Activated T-cell treated with anti-CD3 and anti-CD28 coated beads for 24 hours (primary cell): ENCODE measurements around the gene HEXB.

Experiments
- DNase-seq: peaks from one replicate; pipeline ENCODE4 v3.0.0-alpha.2; 2020; ENCODE audit warnings: low read depth

HEXB gene

GRCh38 chr5:74684900-74685851, at the start of gene HEXB:
TSS of gene HEXB (plus strand) at chr5:74685233. CDS start at chr5:74685261, 28 bp downstream.
- DNase-seq: peak; percentile 77

DNA sequence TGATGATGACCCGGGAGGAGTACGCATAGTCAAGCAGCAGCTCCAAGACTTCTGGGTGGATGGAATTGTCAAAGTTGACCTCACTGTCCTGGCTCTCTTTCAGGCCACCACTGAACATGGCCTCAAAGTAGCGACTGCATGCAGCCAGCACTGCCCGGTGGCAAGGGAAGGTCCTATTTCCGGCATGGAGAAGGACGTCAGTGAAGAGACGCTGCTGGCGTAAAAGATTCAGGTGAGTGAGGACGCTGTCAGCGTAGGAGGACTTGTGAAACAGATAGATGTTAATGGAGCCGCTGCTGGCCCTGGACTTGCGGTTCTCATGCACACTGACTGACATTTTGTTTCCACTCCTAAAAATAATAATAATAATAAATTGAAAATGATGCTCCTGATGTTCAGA, 48.9 kb upstream of the HEXB start:
- no peak for DNase-seq

- DNase-seq: no peak
Measured at GRCh38 chr5:74636552-74636951, 48.5 kb upstream of the HEXB start.

- DNase-seq: no peak
Measured at GRCh38 chr5:74638544-74638969, 46.5 kb upstream of the HEXB start.

- DNase-seq: no peak
Measured at GRCh38 chr5:74638970-74639806, 45.8 kb upstream of the HEXB start.

DNA sequence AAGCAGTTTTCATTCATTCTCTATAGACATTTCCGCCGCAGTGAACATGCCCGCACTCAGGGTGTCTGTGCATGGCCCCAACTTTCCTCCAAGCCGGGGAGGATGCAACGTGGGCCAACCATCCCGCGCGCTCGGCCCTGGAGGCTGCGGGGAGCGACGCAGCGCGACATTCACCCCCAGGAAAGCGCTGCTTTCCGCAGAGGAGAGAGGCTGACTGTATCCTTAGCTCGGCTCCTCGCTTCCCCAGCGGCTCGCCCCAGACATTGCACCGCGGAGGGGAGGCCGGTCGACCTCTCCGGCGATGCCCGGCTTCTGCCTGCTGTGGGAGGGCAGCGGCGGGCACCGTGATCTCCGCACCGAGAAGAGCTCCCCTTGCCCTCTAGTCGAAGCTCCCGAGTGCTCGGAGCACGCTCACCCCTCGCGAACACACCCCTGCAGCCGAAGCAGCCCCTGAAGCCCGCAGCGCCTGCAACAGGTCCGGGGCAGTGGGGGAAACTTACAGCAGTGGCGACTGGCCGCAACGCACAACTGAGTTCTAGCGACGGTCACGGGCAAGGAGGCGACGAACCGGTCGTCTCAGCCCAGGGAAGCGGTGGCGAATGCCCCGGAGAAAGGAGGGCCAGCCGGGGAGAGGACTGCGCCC, 45.1 kb upstream of the HEXB start:
- no peak for DNase-seq

- peak; percentile 63 for DNase-seq
Measured at GRCh38 chr5:74640450-74640953, 44.5 kb upstream of the HEXB start, which contains the start of gene ENC1. TSS of gene ENC1 (minus strand) at chr5:74640728. CDS start at chr5:74636485, 4,243 bp downstream.

- no peak for DNase-seq
Measured at GRCh38 chr5:74640954-74641734, 43.9 kb upstream of the HEXB start.

DNA sequence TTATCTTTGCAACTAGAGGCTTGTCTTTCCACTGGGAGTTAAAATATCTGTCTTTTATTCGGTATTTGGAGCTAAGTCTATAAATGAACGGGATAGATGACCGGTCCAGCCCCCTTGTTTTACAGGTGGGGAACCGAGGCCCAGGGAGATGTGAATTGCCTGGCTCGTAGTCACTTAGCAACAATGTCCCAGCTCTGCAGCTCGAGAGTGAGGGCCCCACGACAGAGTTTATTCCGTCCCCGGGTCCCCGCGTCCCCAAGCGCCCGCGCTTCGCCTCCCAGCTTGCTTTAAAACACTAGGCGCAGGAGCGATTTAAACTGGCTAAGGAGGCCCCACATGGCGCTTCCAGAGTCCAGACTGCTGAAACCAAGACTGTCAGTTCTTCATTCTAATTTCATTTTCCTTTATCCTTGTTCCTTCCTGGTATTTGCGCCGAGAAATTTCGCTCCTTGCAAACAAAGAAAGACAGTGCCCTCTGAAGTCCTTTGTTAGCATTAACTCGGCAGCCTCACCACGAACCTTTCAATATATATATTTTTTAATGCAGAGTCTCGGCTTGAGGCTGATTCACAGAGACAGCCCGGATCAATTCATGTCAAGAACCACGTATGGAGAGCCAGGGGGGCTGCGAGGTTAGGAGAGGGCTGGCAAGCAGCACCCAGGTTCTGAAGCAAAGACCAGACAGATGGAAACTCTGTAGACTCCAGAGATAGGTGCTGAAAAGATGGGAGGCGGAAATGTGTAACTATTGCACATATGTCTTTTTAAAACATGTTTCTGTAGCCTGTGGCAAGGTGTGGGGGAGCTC, 43.1 kb upstream of the HEXB start:
- DNase-seq: no peak

- no peak for DNase-seq
Measured at GRCh38 chr5:74642543-74642863, 42.5 kb upstream of the HEXB start.

- no peak for DNase-seq
Measured at GRCh38 chr5:74643111-74643562, 41.9 kb upstream of the HEXB start.

DNA sequence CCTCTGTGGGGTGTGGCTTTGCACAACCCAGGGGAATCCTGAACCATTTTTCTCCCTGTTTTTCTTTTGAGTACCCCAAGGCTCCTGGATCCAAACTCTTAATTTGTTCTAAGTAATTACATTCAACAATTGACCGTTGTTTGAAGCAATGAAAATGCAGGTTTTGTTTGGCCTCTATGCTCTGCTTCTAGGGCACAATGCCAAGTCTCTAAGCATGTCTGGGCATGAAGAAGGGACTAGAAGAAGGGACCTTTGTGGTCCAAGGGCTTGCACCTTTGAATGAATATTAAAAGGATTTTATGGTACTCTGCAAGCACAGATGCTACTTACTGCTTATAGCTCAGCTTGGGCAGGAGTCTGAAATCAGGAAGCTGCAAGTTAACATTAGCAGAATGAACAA, 37.9 kb upstream of the HEXB start:
- DNase-seq: no peak

DNA sequence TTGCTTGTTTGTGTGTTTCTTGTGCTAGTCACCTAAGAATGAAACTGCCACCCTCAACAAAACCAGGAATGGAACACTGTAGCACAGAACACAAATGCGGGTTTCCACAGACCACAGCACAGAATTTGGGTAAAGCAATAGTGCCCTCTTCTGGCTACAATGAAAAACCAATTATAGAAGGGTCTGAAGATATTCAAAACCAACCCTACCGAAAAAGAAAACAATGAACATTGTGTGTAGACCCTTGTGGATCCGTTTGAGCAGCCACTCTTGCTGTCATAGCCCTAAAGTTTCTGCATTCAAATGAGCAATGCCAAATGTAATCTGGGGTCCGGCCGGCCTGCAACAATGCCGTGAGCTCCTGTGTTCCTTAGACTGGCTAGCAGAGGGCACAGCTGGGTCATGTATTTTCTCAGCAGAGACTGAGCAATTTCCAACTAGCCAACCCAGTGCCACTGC, 36.2 kb upstream of the HEXB start:
- DNase-seq: no peak

DNA sequence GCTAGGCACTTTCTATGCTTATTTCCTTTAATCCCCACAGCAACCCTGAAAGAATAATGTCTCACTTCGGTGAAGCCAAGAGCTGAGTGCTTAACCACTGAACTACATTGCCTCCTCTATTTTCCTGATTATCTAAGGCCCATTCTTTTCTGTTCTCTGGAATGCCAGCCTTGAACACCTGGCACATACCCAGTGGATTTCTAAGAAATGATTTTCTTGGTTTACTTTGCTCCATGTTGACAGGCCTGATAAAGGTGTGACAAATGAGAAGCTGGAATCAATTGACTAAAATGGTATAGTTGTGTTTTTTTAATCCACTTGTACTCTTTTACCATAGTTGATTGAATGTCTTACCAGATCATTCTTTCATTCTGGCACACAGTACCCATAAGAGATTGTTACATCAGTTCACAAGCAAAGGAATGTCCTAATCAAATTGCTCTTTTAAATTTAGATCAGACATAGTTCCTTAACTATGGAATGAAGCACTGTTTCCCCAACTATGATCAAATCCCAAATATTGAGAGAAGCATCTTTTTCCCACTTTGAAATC, 35.5 kb upstream of the HEXB start:
- DNase-seq: no peak

DNA sequence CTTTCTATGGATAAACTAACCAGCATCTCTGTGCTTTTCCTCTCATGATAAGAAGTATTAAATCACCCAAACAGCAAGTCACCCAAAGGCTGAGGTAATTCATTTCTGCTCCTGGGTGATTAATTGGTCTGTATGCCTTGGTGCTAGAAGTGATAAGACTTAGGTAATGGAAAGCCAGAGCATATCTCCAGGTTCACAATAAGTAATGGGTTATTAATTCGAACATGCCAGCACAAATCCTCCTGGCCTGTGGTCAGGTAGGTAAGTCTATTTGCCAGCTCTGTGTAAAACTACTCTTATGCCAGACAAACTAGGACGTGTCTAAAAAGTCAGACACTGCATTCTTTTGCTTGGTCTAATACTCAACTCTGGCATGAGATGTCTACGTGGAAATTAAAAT, 33.3 kb upstream of the HEXB start:
- DNase-seq: no peak

GRCh38 chr5:74652576-74652975, 32.5 kb upstream of the HEXB start:
- DNase-seq: no peak

DNA sequence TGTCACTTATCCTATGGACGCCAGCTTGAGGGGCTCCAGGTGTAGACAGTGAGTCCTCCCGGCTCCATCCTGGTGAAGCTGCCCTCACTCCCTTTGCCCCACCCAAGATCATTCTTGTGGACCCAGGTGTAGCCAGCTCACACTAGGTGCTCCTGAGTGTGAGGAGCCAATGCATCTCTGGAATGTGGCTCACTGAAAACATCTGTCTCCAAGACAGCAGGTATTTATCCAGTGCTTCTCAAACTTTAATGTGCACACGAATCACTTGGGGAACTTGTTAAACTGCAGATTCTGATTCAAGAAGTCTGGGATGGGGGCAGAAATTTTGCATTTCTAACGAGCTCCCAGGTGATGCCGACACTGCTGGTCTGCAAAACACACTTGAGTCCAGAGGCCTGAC, 31.0 kb upstream of the HEXB start:
- DNase-seq: no peak

- DNase-seq: no peak
Measured at GRCh38 chr5:74655206-74655605, 29.8 kb upstream of the HEXB start.

DNA sequence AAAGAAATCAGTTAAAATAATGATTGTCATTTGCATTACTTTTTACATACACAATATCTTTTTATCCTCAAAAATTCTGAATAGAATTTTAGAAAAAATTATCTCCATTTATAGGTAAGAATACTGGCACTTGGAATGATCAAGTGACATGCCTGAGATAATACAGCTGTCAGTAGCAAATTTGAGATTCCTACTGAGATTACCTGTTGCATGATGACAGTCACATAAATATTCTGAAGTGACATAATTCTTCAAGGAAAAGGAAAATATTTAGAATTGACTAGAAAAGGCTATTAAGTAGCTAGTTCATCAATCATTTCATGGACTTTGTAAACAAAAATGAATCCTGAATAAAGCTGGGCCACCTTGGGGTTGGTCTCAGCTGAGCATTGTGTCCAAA, 29.3 kb upstream of the HEXB start:
- no peak for DNase-seq

DNA sequence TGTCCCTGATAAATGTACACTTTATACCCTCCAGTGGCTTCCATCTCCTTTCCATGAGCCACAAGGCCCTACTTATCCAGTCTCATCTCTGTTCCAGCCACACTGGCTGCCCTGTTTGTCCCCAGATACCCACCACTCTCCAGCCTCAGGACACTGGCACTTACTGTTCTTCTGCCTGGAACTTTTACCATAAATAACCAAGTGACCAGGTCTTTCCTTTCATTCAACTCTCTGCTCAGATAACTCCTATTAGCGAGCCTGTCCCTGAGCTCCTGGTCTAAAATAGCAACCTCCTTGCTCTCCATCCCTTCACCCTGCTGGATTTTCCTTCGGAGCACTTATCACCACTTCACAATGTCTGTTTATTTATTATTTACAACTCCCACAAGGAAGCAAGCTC, 27.9 kb upstream of the HEXB start:
- no peak for DNase-seq
